ENCODE data around the gene CPT1A.

The CPT1A gene

DNA sequence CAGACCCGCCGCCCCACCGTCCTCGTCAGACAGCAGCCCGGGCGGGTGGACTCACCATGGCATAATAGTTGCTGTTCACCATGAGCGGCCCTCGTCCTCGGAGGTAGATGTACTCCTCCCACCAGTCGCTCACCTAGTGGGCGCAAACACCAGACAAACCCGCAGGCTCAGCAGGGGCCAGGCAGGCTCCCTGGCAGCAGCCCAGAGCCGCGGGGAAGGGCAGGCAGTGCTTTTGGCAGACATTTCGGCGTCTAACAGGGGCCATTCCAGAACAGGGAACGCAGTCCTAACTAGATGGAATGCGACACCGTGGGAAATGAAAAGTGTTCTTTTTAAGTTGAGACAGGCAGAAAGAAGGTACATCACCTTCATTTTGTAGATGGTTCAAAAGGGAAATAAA is 44.9 kb downstream of the CPT1A start:
- DNase-seq (ENCODE audit: low spot score): no peak

DNA sequence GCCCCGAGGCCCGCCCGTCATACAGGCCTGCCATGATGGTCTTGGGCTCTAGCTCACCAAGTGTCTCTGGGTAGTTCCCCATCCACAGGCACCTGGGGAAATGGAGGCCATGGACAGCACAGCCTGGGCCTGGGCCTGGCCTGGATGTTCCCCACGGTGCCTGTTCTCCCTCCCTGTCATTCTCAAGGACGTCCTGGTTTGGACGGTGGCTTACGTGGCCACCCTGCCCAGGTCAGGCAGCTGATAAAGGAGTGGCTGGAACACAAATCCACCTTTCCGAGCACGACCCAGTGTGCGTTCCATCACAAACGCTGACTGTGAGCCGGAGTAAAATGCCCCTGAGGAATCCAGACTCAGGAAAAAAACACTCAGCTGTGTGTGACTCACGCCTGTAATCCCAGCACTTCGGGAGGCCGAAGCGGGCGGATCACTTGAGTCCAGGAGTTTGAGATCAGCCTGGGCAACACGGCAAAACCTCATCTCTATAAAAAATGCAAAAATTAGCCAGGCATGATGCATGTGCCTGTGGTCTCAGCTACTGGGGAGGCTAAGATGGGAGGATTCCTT is 49.2 kb downstream of the CPT1A start:
- DNase-seq (ENCODE audit: low spot score): no peak

DNA sequence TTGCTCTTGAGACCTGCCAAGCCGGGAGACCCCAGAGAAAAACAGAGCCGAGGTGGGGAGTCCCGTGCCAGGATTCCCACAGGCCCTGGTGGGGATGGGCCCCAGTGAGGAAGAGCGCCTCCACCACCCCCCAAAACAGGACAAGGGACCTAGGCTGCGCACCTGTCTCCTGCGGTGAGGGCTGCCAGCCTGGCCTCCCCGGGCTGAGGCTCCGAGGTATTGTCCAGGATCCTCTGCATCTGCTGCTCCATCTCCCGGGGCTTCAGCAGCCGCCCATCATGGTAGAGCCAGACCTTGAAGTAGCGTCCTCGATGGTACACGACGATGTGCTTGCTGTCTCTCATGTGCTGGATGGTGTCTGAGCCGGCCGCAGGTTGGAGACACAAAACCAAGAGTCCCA is 57.1 kb downstream of the CPT1A start:
- no peak for DNase-seq (ENCODE audit: low spot score)

DNA sequence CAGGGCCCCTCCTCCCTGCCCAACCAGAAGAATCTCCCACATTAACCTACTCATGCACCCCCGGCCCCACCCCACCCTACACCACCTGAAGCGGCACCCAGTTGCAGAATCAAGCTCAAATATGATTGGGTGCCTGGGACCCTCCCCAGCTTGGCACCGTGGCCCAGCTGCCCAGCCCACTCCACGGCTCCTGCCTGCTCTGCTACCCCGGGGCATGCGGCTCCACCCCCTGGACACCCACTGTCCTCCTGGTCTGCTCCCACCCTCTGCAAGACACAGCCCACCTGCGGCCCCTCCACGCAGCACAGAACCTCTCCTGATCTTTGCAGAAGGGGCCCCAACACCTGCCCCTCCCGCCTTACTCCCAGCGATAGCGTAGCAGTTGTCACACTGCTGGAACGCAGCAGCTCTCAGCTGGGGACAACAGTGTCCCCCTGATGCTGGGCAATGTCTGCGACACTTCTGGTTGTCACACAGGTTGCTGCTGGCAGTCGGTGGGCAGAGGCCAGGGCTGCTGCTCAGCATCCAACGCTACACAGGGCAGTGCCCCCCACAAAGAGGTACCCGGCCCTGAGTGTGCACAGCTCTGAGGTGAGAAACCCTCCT is 58.4 kb downstream of the CPT1A start:
- no peak for DNase-seq (ENCODE audit: low spot score)

GRCh38 chr11:68782711-68783110 is 59.0 kb downstream of the CPT1A start:
- no peak for DNase-seq (ENCODE audit: low spot score)

- DNase-seq (ENCODE audit: low spot score): peak; percentile 74
These were observed 60.9 kb downstream of the CPT1A start for GRCh38 chr11:68780829-68781228.

GRCh38 chr11:68778205-68778604 is 63.5 kb downstream of the CPT1A start:
- DNase-seq (ENCODE audit: low spot score): no peak

DNA sequence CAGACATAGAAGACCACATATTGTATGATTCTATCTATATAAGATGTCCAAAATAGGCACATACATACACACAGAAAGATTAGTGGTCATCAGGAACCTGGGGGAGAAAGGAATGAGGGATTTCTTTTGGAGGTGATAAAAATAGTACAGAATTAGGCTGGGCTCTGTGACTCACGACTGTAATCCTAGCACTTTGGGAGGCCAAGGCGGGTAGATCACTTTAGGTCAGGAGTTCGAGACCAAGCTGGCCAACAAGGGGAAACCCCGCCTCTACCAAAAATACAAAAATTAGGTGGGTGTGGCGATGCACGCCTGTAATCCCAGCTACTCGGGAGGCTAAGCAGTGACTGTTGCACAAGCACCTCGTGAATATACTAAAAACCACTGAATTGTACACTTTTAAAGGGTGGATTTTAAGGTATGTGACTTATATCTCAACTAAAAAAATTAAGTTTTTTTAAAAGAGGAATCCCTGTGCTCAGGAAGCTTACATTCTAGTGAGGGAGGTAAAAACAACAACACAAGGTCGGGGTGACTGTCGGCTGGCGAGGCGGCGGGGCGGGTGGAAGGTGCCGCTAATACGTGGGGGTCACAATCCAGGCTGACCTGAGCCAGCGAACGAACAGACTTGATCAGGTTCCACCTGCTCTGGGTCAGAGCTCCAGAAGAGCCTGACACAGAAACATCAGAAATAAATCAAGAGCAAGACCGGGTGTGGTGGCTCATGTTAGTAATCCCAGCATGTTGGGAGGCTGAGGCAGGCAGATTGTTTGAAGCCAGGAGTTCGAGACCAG is 65.1 kb downstream of the CPT1A start:
- no peak for DNase-seq (ENCODE audit: low spot score)

DNA sequence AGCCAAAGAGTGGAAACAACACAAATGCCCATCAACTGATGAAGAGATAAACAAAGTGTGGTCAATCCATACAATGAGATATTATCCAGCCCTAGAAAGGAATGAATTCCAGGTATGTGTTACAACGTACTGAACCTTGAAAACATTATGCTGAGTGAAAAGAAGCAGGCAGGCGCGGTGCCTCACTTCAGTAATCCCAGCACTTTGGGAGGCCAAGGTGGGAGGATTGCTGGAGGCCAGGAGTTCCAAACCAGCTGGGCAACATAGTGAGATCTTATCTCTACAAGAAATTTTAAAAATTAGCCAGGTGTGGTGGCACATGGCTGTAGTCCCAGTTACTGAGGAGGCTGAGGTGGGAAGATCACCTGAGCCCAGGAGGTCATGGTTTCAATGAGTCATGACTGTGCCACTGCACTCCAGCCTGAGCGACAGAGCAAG is 65.7 kb downstream of the CPT1A start:
- no peak for DNase-seq (ENCODE audit: low spot score)

GRCh38 chr11:68774194-68774585 is 67.5 kb downstream of the CPT1A start:
- DNase-seq (ENCODE audit: low spot score): no peak

DNA sequence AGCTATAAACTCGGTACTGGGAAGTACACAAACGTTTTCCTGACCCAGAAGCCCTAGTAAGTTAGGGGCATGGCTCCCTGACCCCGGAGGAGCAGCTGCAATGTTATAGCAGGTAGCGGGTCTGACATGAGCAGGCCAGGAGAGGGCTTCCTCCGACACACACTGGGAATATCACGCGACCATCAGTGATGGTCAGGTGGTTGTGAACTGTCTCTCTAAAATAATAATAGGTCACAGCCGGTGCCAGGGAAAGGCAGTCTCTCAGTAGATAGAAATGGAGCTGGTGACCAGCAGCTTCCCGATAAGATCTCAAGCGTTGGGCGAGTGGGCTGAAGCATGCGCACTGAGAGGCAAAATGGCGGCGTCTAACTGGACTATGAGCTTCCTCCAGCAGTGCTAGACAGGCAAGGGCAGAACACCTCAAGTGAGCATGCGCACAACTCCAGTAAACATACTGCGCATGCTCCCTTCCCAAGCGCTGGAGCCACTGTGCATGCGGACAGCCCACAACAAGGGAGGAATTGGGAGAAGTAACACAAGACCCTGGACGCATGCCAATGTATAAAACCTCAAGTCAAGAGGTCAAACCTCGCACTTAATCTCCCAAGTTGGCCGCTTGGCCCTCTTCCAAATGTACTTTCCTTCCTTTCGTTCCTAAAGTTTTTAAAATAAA is 68.1 kb downstream of the CPT1A start:
- no peak for DNase-seq (ENCODE audit: low spot score)

DNA sequence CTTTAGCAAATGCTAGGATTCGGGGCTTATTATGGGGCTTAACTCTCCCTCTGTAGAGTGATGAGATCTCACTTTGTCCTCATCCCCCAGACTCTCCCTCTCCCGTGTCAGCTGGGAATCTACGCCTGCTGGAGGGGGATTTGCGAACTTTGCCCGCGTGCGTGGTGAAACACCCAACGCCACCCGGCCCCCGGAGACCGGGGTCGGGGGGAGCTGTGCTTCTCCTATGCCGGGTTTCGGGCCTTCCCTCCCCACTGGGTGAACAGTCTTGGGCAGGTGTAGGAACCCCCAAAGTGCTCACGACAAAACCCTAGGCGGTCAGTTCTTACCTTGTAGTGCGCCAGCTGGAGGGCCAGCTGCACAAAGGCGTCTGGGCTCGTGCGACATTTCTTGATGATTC is 68.8 kb downstream of the CPT1A start:
- no peak for DNase-seq (ENCODE audit: low spot score)

DNA sequence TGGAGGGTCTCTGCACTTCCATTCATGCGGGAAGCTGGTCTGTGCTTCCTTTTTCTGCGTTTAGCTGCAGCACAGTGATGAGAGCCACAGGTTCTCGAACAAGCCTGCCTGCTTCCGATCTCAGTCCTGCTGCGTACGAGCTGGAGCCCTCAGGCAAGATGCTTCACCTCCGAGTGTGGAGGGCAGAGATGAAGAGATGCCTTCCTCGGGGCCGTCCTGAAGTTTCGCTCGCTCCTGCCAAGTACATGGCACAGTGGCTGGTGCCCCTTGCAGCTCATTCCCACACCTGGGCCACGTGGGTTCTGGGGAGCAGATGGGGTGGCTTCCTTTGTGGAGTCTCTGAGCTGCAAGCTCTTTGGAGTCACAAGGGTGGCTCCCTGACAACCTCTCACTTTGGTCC is 70.9 kb downstream of the CPT1A start:
- no peak for DNase-seq (ENCODE audit: low spot score)

- DNase-seq (ENCODE audit: low spot score): no peak
These were observed 74.0 kb downstream of the CPT1A start for GRCh38 chr11:68767672-68768071.

GRCh38 chr11:68766786-68767185 is 74.9 kb downstream of the CPT1A start:
- no peak for DNase-seq (ENCODE audit: low spot score)

- no peak for DNase-seq (ENCODE audit: low spot score)
These were observed 77.0 kb downstream of the CPT1A start for GRCh38 chr11:68764746-68765145.

- DNase-seq (ENCODE audit: low spot score): no peak
These were observed 77.6 kb downstream of the CPT1A start for GRCh38 chr11:68763926-68764657.

- DNase-seq (ENCODE audit: low spot score): no peak
These were observed 78.5 kb downstream of the CPT1A start for GRCh38 chr11:68763181-68763721.

DNA sequence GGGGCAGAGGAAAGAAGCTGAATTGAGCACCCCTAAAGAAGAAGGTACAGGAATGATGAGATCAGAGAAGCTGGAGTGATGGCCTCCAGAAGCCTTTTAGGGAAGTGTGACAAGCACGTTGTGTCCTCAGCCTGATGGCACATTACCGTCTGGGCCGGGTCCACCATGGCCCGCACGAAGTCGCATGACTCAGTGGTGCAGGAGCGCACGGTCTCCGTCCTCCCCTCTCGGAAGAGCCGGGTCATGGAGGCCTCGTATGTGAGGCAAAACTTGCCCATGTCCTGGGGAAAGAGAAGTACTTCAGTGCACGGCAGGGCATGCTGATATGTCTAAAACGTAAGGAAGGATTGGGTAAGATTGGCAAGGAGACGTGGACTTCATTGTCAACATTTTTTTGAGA is 79.2 kb downstream of the CPT1A start:
- DNase-seq (ENCODE audit: low spot score): no peak

GRCh38 chr11:68761801-68762200 is 79.9 kb downstream of the CPT1A start:
- no peak for DNase-seq (ENCODE audit: low spot score)

DNA sequence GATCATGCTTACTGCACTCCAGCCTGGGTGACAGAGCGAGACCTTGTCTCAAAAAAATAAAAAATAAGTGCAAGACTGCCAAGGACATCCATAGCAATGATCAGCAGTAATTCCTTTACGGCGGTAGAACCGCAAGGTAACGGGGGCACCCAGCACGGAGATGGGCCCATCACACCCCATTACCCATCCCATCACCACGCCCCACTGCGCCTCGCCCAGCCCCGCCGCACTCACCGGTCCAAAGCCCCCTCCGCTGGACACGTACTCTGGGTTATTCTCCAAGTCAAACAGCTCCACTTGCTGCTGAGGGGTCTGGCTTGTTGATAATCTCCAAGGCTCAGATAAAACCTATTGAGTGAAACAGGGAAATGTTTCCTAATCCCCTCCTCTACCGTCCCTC is 81.7 kb downstream of the CPT1A start:
- DNase-seq (ENCODE audit: low spot score): no peak

- no peak for DNase-seq (ENCODE audit: low spot score)
These were observed 84.0 kb downstream of the CPT1A start for GRCh38 chr11:68757711-68758110.
